ENCODE data around the gene P2RY2.

DNA sequence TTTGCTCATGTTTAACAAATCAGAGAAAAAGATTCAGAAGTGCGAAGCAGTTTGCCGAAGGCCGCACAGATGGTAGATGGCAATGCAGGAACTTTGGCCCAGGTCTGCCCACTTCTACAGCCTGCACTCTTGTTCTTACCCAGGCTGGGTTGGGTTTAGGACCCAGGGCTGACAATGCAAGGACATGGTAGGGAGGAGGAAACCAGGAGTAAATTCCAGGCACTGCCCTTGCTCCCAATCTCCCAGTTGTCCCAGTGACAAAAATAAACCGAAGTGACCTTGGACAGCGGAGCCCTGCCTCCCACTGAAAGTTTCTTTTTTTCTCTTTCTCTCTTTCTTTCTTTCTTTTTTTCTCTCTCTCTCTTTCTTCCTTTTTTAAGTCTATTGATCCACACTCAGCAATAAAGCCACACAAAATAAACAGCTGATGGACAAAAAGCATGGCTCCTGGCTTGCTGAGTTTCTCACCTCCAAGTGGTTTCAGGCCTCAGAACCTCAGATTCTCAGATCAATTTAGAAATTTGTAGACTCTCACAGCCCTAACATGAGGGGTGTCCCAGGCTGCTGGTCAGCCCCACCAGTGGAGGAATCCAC, 42.4 kb upstream of the P2RY2 start:
- TF ChIP-seq CTCF (IDR thresholded peaks at IDR 0.05) (no peak), EZH2 (IDR thresholded peaks at IDR 0.05) (no peak)

Measured in neural progenitor cell (in vitro differentiated cells).